Spleen (tissue), 7 donors: ENCODE results near the gene RANBP10.

Experiments
- CTCF ChIP-seq, 11 experiments: fragments of 200-600 bp in 7 of 11; fragments of 450-650 bp in 4 of 11; sonication (generic) in 4 of 11; IDR thresholded peaks in 8 of 11; conservative IDR thresholded peaks in 3 of 11; 1 replicate in 7 of 11; 2 replicates in 4 of 11; pipeline versions ENCODE4 v1.4.0 to v1.8.0; 2016 to 2021; ENCODE audit warnings: antibody characterized with exemption in 11 of 11, inconsistent platforms in 4 of 11, mild to moderate bottlenecking in 1 of 11
- POLR2AphosphoS5 ChIP-seq, 3 donors: sonication (generic); formaldehyde crosslinking; IDR thresholded peaks; one replicate each; pipeline ENCODE4 v1.5.1; 2017; ENCODE audit warnings: antibody characterized with exemption in 3 of 3
- donor health status: DM: no; HTN: no; CAD: no; lungs with moderate emphysema.
- donor health status: DM: no; HTN: no; CAD: no.
- donor health status: DM: no; HTN: no; CAD: no.

GRCh38 chr16:67845291-67846062 lies 39.1 kb upstream of the RANBP10 start:
- TF ChIP-seq CTCF (IDR thresholded peaks at IDR 0.05 in 8 of 11, conservative IDR thresholded peaks at IDR 0.05 in 3 of 11) (no peak), POLR2AphosphoS5 (IDR thresholded peaks at IDR 0.05) (no peak)
